ENCODE measurements around the gene PPP1CA.

PPP1CA gene

DNA sequence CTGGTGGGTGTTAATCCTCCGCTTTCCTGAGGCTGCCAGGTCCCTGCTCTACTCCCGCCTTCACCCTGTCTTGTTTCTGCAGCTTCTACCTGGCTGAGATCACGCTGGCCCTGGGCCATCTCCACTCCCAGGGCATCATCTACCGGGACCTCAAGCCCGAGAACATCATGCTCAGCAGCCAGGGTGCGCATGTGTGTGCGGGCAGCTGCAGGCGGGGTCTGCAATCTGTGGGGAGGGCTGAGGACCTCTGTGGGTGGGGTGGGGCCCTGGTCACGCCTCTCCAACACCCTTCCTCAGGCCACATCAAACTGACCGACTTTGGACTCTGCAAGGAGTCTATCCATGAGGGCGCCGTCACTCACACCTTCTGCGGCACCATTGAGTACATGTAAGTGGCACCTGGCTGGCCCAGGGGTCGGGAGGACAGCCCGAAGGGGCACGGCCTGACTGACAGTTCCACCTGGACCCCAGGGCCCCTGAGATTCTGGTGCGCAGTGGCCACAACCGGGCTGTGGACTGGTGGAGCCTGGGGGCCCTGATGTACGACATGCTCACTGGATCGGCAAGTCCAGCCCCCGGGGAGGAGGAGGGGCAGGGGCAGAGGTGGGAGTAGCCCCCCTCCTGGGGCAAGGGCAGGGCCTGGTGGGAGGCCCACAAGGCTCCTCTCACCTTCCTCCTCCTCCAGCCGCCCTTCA lies 31.1 kb upstream of the PPP1CA start:
- peaks cover 78% of the 10 kb centered on the region for H3K4me1 ChIP-seq (ENCODE audit: insufficient read depth, low read length)
- peak overlapping the region; percentile 41 for H3K27ac ChIP-seq (ENCODE audit: low read length)
- no peaks in the 10 kb centered on the region for H3K27me3 ChIP-seq (ENCODE audit: insufficient read depth, low read length, poor library complexity)
- H2AFZ ChIP-seq (ENCODE audit: low read depth, low read length): no peak overlapping the region
- no peak overlapping the region for H3K4me3 ChIP-seq (ENCODE audit: low read depth in 1 of 2, low read length in 2 of 2)
- ATAC-seq (ENCODE audit: insufficient read depth, low read depth): no peak
- peaks cover 61% of the 10 kb centered on the region for H4K20me1 ChIP-seq (ENCODE audit: insufficient read depth, low read length)
- no peak for TF ChIP-seq EZH2 (IDR thresholded peaks at IDR 0.05; ENCODE audit: borderline replicate concordance, low read depth, low read length, severe bottlenecking)
- TF ChIP-seq, protein P1, sequence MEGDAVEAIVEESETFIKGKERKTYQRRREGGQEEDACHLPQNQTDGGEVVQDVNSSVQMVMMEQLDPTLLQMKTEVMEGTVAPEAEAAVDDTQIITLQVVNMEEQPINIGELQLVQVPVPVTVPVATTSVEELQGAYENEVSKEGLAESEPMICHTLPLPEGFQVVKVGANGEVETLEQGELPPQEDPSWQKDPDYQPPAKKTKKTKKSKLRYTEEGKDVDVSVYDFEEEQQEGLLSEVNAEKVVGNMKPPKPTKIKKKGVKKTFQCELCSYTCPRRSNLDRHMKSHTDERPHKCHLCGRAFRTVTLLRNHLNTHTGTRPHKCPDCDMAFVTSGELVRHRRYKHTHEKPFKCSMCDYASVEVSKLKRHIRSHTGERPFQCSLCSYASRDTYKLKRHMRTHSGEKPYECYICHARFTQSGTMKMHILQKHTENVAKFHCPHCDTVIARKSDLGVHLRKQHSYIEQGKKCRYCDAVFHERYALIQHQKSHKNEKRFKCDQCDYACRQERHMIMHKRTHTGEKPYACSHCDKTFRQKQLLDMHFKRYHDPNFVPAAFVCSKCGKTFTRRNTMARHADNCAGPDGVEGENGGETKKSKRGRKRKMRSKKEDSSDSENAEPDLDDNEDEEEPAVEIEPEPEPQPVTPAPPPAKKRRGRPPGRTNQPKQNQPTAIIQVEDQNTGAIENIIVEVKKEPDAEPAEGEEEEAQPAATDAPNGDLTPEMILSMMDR (IDR thresholded peaks at IDR 0.05; ENCODE audit: borderline replicate concordance, extremely low read depth, low read length, poor library complexity, severe bottlenecking): no peak
- H3K4me2 ChIP-seq (ENCODE audit: insufficient read depth, low read length): no peak overlapping the region
- H3K9me3 ChIP-seq (ENCODE audit: insufficient read depth, low read length, severe bottlenecking): no peaks in the 10 kb centered on the region
- peaks cover 77% of the 10 kb centered on the region for H3K36me3 ChIP-seq (ENCODE audit: insufficient read depth, low read length)
- H3K9ac ChIP-seq (ENCODE audit: low read depth, low read length): no peak overlapping the region
- no peak for DNase-seq
- peaks cover 90% of the 10 kb centered on the region for H3K79me2 ChIP-seq (ENCODE audit: insufficient read depth, low read length)

GRCh38 chr11:67431346-67432249 lies 29.9 kb upstream of the PPP1CA start:
- Histone ChIP-seq H3K4me1 (ENCODE audit: insufficient read depth, low read length) (peaks cover 80% of the 10 kb centered on the region), H3K9ac (ENCODE audit: low read depth, low read length) (no peak overlapping the region), H3K4me3 (ENCODE audit: low read depth in 1 of 2, low read length in 2 of 2) (no peak overlapping the region), H2AFZ (ENCODE audit: low read depth, low read length) (no peak overlapping the region), H3K4me2 (ENCODE audit: insufficient read depth, low read length) (peak overlapping the region; percentile 18; the same call in 1 of the 2 replicates), H3K27me3 (ENCODE audit: insufficient read depth, low read length, poor library complexity) (no peaks in the 10 kb centered on the region), H3K79me2 (ENCODE audit: insufficient read depth, low read length) (peaks cover 84% of the 10 kb centered on the region), H3K27ac (ENCODE audit: low read length) (peak overlapping the region; percentile 41; the same call in 1 of the 2 replicates), H3K36me3 (ENCODE audit: insufficient read depth, low read length) (peaks cover 67% of the 10 kb centered on the region), H3K9me3 (ENCODE audit: insufficient read depth, low read length, severe bottlenecking) (no peaks in the 10 kb centered on the region), H4K20me1 (ENCODE audit: insufficient read depth, low read length) (peaks cover 58% of the 10 kb centered on the region)
- DNase-seq (no peak), ATAC-seq (ENCODE audit: insufficient read depth, low read depth) (no peak)
- no peak for TF ChIP-seq EZH2 (IDR thresholded peaks at IDR 0.05; ENCODE audit: borderline replicate concordance, low read depth, low read length, severe bottlenecking)
- TF ChIP-seq, protein P1 (IDR thresholded peaks at IDR 0.05; ENCODE audit: borderline replicate concordance, extremely low read depth, low read length, poor library complexity, severe bottlenecking): no peak

DNA sequence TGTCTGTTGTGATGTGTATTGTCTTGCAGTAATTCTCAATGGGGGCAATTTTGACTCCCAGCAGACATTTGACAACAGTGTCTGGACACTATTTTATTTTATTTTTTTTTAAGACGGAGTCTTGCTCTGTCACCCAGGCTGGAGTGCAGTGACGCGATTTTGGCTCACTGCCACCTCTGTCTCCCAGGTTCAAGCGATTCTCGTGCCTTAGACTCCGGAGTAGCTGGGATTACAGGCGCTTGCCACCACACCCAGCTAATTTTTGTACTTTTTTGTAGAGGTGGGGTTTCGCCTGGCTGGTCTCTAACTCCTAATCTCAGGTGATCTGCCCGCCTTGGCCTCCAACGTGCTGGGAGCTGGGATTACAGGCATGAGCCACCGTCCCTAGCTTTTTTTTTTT lies 28.1 kb upstream of the PPP1CA start:
- H3K27me3 ChIP-seq (ENCODE audit: insufficient read depth, low read length, poor library complexity): no peaks in the 10 kb centered on the region
- peaks cover 39% of the 10 kb centered on the region for H4K20me1 ChIP-seq (ENCODE audit: insufficient read depth, low read length)
- ATAC-seq (ENCODE audit: insufficient read depth, low read depth): no peak
- H3K4me3 ChIP-seq (ENCODE audit: low read depth in 1 of 2, low read length in 2 of 2): peak overlapping the region in 1 of 2 experiments; percentile 90; a peak in 1 of 4 replicates
- H3K27ac ChIP-seq (ENCODE audit: low read length): no peak overlapping the region
- H3K9ac ChIP-seq (ENCODE audit: low read depth, low read length): peak overlapping the region; percentile 74
- no peaks in the 10 kb centered on the region for H3K9me3 ChIP-seq (ENCODE audit: insufficient read depth, low read length, severe bottlenecking)
- DNase-seq: no peak
- peak overlapping the region; percentile 80 for H3K4me2 ChIP-seq (ENCODE audit: insufficient read depth, low read length)
- no peak for TF ChIP-seq EZH2 (IDR thresholded peaks at IDR 0.05; ENCODE audit: borderline replicate concordance, low read depth, low read length, severe bottlenecking)
- TF ChIP-seq, protein P1 (IDR thresholded peaks at IDR 0.05; ENCODE audit: borderline replicate concordance, extremely low read depth, low read length, poor library complexity, severe bottlenecking): no peak
- no peak overlapping the region for H2AFZ ChIP-seq (ENCODE audit: low read depth, low read length)
- peaks cover 65% of the 10 kb centered on the region for H3K79me2 ChIP-seq (ENCODE audit: insufficient read depth, low read length)
- peaks cover 48% of the 10 kb centered on the region for H3K36me3 ChIP-seq (ENCODE audit: insufficient read depth, low read length)
- H3K4me1 ChIP-seq (ENCODE audit: insufficient read depth, low read length): peaks cover 61% of the 10 kb centered on the region
